ENCODE results near the gene SH3GL3.

Gene SH3GL3

DNA sequence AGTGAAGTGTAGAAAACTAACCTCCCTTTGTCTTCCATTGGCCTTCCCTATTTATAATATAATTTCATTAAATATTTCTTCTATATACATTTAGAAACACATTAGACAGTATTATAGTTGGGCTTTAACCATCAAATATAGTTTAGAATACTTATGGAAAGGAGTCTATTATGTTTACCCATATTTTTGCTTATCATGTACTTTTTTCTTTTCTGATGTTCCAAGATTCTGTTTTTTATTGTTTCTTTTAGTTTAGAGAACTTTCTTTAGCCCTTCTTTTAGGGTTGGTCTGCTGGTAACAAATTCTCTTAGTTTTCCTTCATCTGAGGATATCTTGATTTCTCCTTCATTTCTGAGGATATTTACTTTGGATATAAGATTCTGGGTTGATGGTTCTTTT, 23.7 kb downstream of the SH3GL3 start:
- TF ChIP-seq EGR1 (IDR thresholded peaks at IDR 0.05): no peak
- TF ChIP-seq CEBPB (IDR thresholded peaks at IDR 0.05): no peak
- TF ChIP-seq NFIC (IDR thresholded peaks at IDR 0.05): no peak
- TF ChIP-seq, protein P1, sequence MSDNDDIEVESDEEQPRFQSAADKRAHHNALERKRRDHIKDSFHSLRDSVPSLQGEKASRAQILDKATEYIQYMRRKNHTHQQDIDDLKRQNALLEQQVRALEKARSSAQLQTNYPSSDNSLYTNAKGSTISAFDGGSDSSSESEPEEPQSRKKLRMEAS (IDR thresholded peaks at IDR 0.05): no peak
- TF ChIP-seq USF1 (IDR thresholded peaks at IDR 0.05): no peak
- no peak for TF ChIP-seq TEAD4 (IDR thresholded peaks at IDR 0.05)
- TF ChIP-seq CREB1 (IDR thresholded peaks at IDR 0.05; ENCODE audit: low read depth): no peak
- no peak for TF ChIP-seq REST (IDR thresholded peaks at IDR 0.05; ENCODE audit: low read depth)
- no peak for TF ChIP-seq RAD21 (IDR thresholded peaks at IDR 0.05; ENCODE audit: low read depth)
- TF ChIP-seq YY1 (IDR thresholded peaks at IDR 0.05; ENCODE audit: low read depth): no peak
- TF ChIP-seq ZBTB7A (IDR thresholded peaks at IDR 0.05; ENCODE audit: low read depth): no peak
- TF ChIP-seq FOXM1 (IDR thresholded peaks at IDR 0.05; ENCODE audit: borderline replicate concordance, low read depth): no peak
- no peak for TF ChIP-seq TCF12 (IDR thresholded peaks at IDR 0.05; ENCODE audit: low read depth)
- no peak for TF ChIP-seq TAF1 (IDR thresholded peaks at IDR 0.05; ENCODE audit: low read depth)
- TF ChIP-seq EP300 (IDR thresholded peaks at IDR 0.05; ENCODE audit: borderline replicate concordance): no peak

DNA sequence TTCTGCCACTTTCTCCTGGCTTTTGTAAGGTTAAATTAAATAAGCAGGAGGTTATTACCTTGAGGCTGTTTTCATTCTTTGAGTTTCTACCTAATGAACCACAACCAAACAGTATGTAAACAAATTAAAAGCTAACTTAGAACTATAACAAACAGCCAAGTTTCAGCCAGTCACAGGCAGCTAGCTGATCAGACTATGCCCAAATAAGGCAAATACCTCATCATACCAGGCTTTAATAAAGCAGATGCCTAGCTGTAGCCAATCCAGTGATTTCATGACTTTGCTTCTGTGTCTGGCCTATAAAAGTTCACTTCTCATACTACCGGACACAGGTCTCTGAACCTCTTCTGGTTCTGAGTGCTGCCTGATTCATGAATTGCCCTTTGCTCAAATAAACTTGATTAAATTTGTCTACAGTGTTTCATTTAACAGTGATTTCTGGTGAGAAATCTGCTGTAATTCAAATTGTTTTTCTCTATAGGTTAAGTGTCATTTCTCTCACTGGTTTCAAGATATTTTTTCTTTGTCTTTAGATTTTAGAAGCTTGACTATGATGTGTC, 24.2 kb downstream of the SH3GL3 start:
- TF ChIP-seq TEAD4 (IDR thresholded peaks at IDR 0.05): no peak
- TF ChIP-seq USF1 (IDR thresholded peaks at IDR 0.05): no peak
- TF ChIP-seq, protein P1 (IDR thresholded peaks at IDR 0.05): no peak

- TF ChIP-seq ZBTB7A (IDR thresholded peaks at IDR 0.05; ENCODE audit: low read depth): no peak
- no peak for TF ChIP-seq REST (IDR thresholded peaks at IDR 0.05; ENCODE audit: low read depth)
- TF ChIP-seq EGR1 (IDR thresholded peaks at IDR 0.05): no peak
- TF ChIP-seq TEAD4 (IDR thresholded peaks at IDR 0.05): no peak
- TF ChIP-seq, protein P1 (IDR thresholded peaks at IDR 0.05): no peak
- no peak for TF ChIP-seq NFIC (IDR thresholded peaks at IDR 0.05)
- no peak for TF ChIP-seq USF1 (IDR thresholded peaks at IDR 0.05)
- TF ChIP-seq FOXM1 (IDR thresholded peaks at IDR 0.05; ENCODE audit: borderline replicate concordance, low read depth): no peak
- TF ChIP-seq CEBPB (IDR thresholded peaks at IDR 0.05): no peak
- TF ChIP-seq TAF1 (IDR thresholded peaks at IDR 0.05; ENCODE audit: low read depth): no peak
Observed at GRCh38 chr15:83472151-83472550, 25.0 kb downstream of the SH3GL3 start.

GRCh38 chr15:83472797-83473196, 25.7 kb downstream of the SH3GL3 start:
- no peak for TF ChIP-seq YY1 (IDR thresholded peaks at IDR 0.05; ENCODE audit: low read depth)
- TF ChIP-seq USF1 (IDR thresholded peaks at IDR 0.05): no peak

DNA sequence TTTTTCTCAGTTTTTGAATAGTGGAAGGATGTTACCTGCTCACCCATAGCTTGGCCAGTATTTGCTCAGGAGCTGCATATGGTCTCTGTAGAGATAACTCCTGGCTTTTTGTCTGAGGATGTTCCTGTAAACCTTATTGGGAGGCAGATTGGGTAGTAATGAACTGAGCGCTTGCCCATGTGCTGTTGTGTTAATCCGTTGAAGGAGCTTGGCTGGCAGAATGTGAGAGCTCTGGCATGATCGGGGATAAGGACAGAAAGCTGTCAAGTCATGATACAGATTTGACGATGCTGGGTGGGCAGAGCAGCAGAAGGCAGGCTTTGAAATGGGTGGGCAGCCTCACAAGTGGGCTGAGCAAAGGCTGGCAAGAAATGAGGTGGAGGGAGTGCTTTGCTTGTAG, 27.4 kb downstream of the SH3GL3 start:
- TF ChIP-seq, protein P1 (IDR thresholded peaks at IDR 0.05): no peak
- no peak for TF ChIP-seq EP300 (IDR thresholded peaks at IDR 0.05; ENCODE audit: borderline replicate concordance)
- no peak for TF ChIP-seq FOXM1 (IDR thresholded peaks at IDR 0.05; ENCODE audit: borderline replicate concordance, low read depth)
- TF ChIP-seq NFIC (IDR thresholded peaks at IDR 0.05): no peak
- TF ChIP-seq TCF12 (IDR thresholded peaks at IDR 0.05; ENCODE audit: low read depth): no peak
- no peak for TF ChIP-seq RAD21 (IDR thresholded peaks at IDR 0.05; ENCODE audit: low read depth)
- no peak for TF ChIP-seq CREB1 (IDR thresholded peaks at IDR 0.05; ENCODE audit: low read depth)
- TF ChIP-seq USF1 (IDR thresholded peaks at IDR 0.05): no peak
- no peak for TF ChIP-seq TEAD4 (IDR thresholded peaks at IDR 0.05)
- no peak for TF ChIP-seq CEBPB (IDR thresholded peaks at IDR 0.05)
- no peak for TF ChIP-seq ZBTB7A (IDR thresholded peaks at IDR 0.05; ENCODE audit: low read depth)
- no peak for TF ChIP-seq EGR1 (IDR thresholded peaks at IDR 0.05)
- no peak for TF ChIP-seq REST (IDR thresholded peaks at IDR 0.05; ENCODE audit: low read depth)
- no peak for TF ChIP-seq YY1 (IDR thresholded peaks at IDR 0.05; ENCODE audit: low read depth)
- no peak for TF ChIP-seq TAF1 (IDR thresholded peaks at IDR 0.05; ENCODE audit: low read depth)

All from Ishikawa (cell line).